ENCODE measurements around the gene CDNF.

The CDNF gene

GRCh38 chr10:14784459-14785055 is 53.3 kb downstream of the CDNF start:
- DNase-seq (ENCODE audit: low read depth), result no peak

- no peak for DNase-seq (ENCODE audit: low read depth)
These were observed 55.0 kb downstream of the CDNF start for GRCh38 chr10:14782691-14783363.

- no peak for DNase-seq (ENCODE audit: low read depth)
These were observed 56.1 kb downstream of the CDNF start for GRCh38 chr10:14781763-14782162.

- no peak for DNase-seq (ENCODE audit: low read depth)
These were observed 58.7 kb downstream of the CDNF start for GRCh38 chr10:14779001-14779651.

- DNase-seq (ENCODE audit: low read depth), result no peak
These were observed 61.3 kb downstream of the CDNF start for GRCh38 chr10:14776546-14776945.

- DNase-seq (ENCODE audit: low read depth), result no peak
These were observed 62.2 kb downstream of the CDNF start for GRCh38 chr10:14775656-14776055.

- no peak for DNase-seq (ENCODE audit: low read depth)
These were observed 63.0 kb downstream of the CDNF start, which contains the start of gene FAM107B for GRCh38 chr10:14774797-14775196. TSS of gene FAM107B (minus strand) at chr10:14774897. CDS start at chr10:14774663, 234 bp downstream.

GRCh38 chr10:14774214-14774580 is 63.6 kb downstream of the CDNF start:
- no peak for DNase-seq (ENCODE audit: low read depth)

- DNase-seq (ENCODE audit: low read depth), result no peak
These were observed 64.2 kb downstream of the CDNF start for GRCh38 chr10:14773551-14774213.

GRCh38 chr10:14772399-14772798 is 65.4 kb downstream of the CDNF start:
- no peak for DNase-seq (ENCODE audit: low read depth)

- DNase-seq (ENCODE audit: low read depth), result no peak
These were observed 66.9 kb downstream of the CDNF start for GRCh38 chr10:14770927-14771326.
